Endothelial cell of umbilical vein (primary cell): ENCODE data around the gene PNLIPRP1. TPM values are rescaled to one million over a fixed set of nuclear protein-coding genes. Genes with fewer than 3 reads are reported as not detected.

Experiments
- BruUV-seq: library from RNA; stranded (reverse); fragments of 400-500 nt; replicated peaks from 2 replicates; lab custom pipeline; 2021; lab: Mats Ljungman, UMichigan
- CTCF ChIA-PET: fragments of 300-600, 350-600 bp; sonication (Branson Sonifier 250); formaldehyde crosslinking; loops from one replicate; lab custom pipeline; 2021; ENCODE audit warnings: antibody characterized with exemption, inconsistent platforms; lab: Charles Lee
- POLR2A ChIA-PET: fragments of 300-600, 350-600 bp; sonication (Branson Sonifier 250); formaldehyde crosslinking; loops from one replicate; lab custom pipeline; 2021; ENCODE audit warnings: antibody characterized with exemption, inconsistent platforms; lab: Charles Lee
- DNase-seq: peaks from one replicate; pipeline ENCODE4 v3.0.0-alpha.2; 2011; ENCODE audit warnings: low read depth, low spot score
- FAIRE-seq: peaks from 2 replicates; lab custom pipeline; 2011; peaks lifted over from hg19 to GRCh38; lab: Jason Lieb, UNC
- H2AFZ ChIP-seq: 2 replicates; pipeline ENCODE4 v1.6.0; 2012; ENCODE audit warnings: low read depth, low read length, control low read depth, inconsistent platforms
- H3K27ac ChIP-seq: 2 replicates; pipeline ENCODE4 v1.5.1; 2011; ENCODE audit warnings: low read depth, mild to moderate bottlenecking, control low read depth, low read length, moderate library complexity; ENCODE audit not compliant: insufficient read depth
- H3K27me3 ChIP-seq, 2 experiments: 2 replicates each; pipeline versions ENCODE4 v1.6.0 to v1.6.1; 2011; ENCODE audit warnings: low read length in 2 of 2, mixed read lengths in 1 of 2; ENCODE audit not compliant: control insufficient read depth in 2 of 2, insufficient read depth in 2 of 2
- H3K36me3 ChIP-seq, 2 experiments: 2 replicates in 1 of 2; 3 replicates in 1 of 2; pipeline ENCODE4 v1.5.1; 2011; ENCODE audit warnings: low read length in 2 of 2, mild to moderate bottlenecking in 1 of 2, moderate library complexity in 1 of 2; ENCODE audit not compliant: control insufficient read depth in 2 of 2, insufficient read depth in 2 of 2; ENCODE audit errors: extremely low read depth in 1 of 2
- H3K4me1 ChIP-seq: 3 replicates; pipeline ENCODE4 v1.5.1; 2011; ENCODE audit warnings: mild to moderate bottlenecking, low read length; ENCODE audit not compliant: control insufficient read depth, insufficient read depth; ENCODE audit errors: extremely low read depth
- H3K4me2 ChIP-seq: 2 replicates; pipeline ENCODE4 v1.6.1; 2011; ENCODE audit warnings: low read length, control low read depth, mixed read lengths; ENCODE audit not compliant: insufficient read depth
- H3K4me3 ChIP-seq, 3 experiments: fragments of 200-600 bp in 1 of 3; sonication (generic), shearing (Covaris generic) in 1 of 3; replicated peaks in 1 of 3; 2 replicates each; pipeline ENCODE4 v1.5.1; 2011 to 2016; ENCODE audit warnings: control low read depth in 3 of 3, low read length in 3 of 3, mild to moderate bottlenecking in 2 of 3, inconsistent platforms in 1 of 3, low read depth in 1 of 3, moderate library complexity in 1 of 3; ENCODE audit not compliant: insufficient read depth in 1 of 3
- H3K79me2 ChIP-seq: 2 replicates; pipeline ENCODE4 v1.6.0; 2012; ENCODE audit warnings: low read length, inconsistent platforms; ENCODE audit not compliant: control insufficient read depth, insufficient read depth
- H3K9ac ChIP-seq: replicated peaks from 2 replicates; pipeline ENCODE3; 2011; ENCODE audit warnings: low read length, control low read depth; ENCODE audit not compliant: insufficient read depth; ENCODE audit errors: extremely low read depth
- H3K9me1 ChIP-seq: replicated peaks from 3 replicates; pipeline ENCODE4 v1.6.0; 2011; ENCODE audit warnings: mild to moderate bottlenecking, low read length; ENCODE audit not compliant: control insufficient read depth, insufficient read depth; ENCODE audit errors: extremely low read depth
- H3K9me3 ChIP-seq: replicated peaks from 2 replicates; pipeline ENCODE4 v1.5.1; 2012; ENCODE audit warnings: low read length, inconsistent platforms; ENCODE audit not compliant: control insufficient read depth, insufficient read depth
- H4K20me1 ChIP-seq: replicated peaks from 2 replicates; pipeline ENCODE3; 2011; ENCODE audit warnings: mild to moderate bottlenecking, low read length; ENCODE audit not compliant: control insufficient read depth, insufficient read depth; ENCODE audit errors: extremely low read depth
- CTCF ChIP-seq, 2 donors: IDR thresholded peaks; 1 replicate in 1 of 2; 2 replicates in 1 of 2; pipeline ENCODE4 v1.5.1; 2011; ENCODE audit warnings: low read length in 2 of 2, mild to moderate bottlenecking in 2 of 2, moderate library complexity in 2 of 2, control low read depth in 1 of 2, inconsistent platforms in 1 of 2, low read depth in 1 of 2; ENCODE audit not compliant: insufficient read depth in 1 of 2; ENCODE audit errors: extremely low read depth in 1 of 2
- EZH2 ChIP-seq: IDR thresholded peaks from 2 replicates; pipeline ENCODE4 v1.6.1; 2012; ENCODE audit warnings: borderline replicate concordance, low read depth, mild to moderate bottlenecking, moderate library complexity, low read length, inconsistent platforms; ENCODE audit not compliant: severe bottlenecking
- FOS ChIP-seq: IDR thresholded peaks from 2 replicates; pipeline ENCODE4 v1.6.1; 2011; ENCODE audit warnings: mild to moderate bottlenecking, low read length, moderate library complexity, borderline replicate concordance; ENCODE audit not compliant: insufficient read depth
- GATA2 ChIP-seq: IDR thresholded peaks from 2 replicates; pipeline ENCODE4 v1.7.0; 2011; ENCODE audit warnings: low read depth, mild to moderate bottlenecking, moderate library complexity, mixed read lengths, low read length; ENCODE audit not compliant: insufficient read length, insufficient read depth
- JUN ChIP-seq: IDR thresholded peaks from 2 replicates; pipeline ENCODE4 v1.6.1; 2011; ENCODE audit warnings: borderline replicate concordance, low read depth; ENCODE audit not compliant: insufficient read length, insufficient read depth
- MAX ChIP-seq: IDR thresholded peaks from 2 replicates; pipeline ENCODE4 v1.6.1; 2011; ENCODE audit not compliant: insufficient read depth, insufficient read length
- POLR2A ChIP-seq: IDR thresholded peaks from 2 replicates; pipeline ENCODE4 v1.6.1; 2012; ENCODE audit warnings: low read depth, mild to moderate bottlenecking, control low read depth, low read length
- POLR2AphosphoS5 ChIP-seq: IDR thresholded peaks from 2 replicates; pipeline ENCODE4 v1.6.1; 2012; ENCODE audit warnings: low read depth, mild to moderate bottlenecking, control low read depth, low read length, moderate library complexity; ENCODE audit not compliant: insufficient read depth
- dilution Hi-C: fragments of 300-500 bp; cut with MboI; formaldehyde crosslinking; loops from one replicate; pipeline ENCODE4 v1.15.0; 2019; ENCODE audit warnings: low sequenced_read_pairs; ENCODE audit not compliant: extremely low pct_ligation_motif_present
- intact Hi-C: fragments of 100-400 bp; cut with micrococcal nuclease; formaldehyde crosslinking; loops from one replicate; pipeline ENCODE4 v1.10.0; 2022
- polyA plus RNA-seq, 4 experiments: library from polyadenylated mRNA; depleted of rRNA in 3 of 4; stranded (reverse) in 3 of 4; unstranded in 1 of 4; fragments of >200 nt; gene quantifications; 2 replicates each; pipeline versions ENCODE4 v1.2.1 to v1.2.3, GENCODE V29; 2011 to 2012; ENCODE audit warnings: missing spikeins in 1 of 4
- total RNA-seq: library from RNA; stranded (reverse); gene quantifications from 2 replicates; pipeline ENCODE4 v1.2.3, GENCODE V29; 2021

PNLIPRP1 gene
- total and polyA plus RNA-seq, 2 donors (not counting 3 experiments of a cell fraction or from before 2014, with no cell fraction given) = not detected

GRCh38 chr10:116574797-116575196, 16.0 kb upstream of the PNLIPRP1 start:
- no peak overlapping the region for H3K4me3 ChIP-seq
- no peak overlapping the region for H3K9ac ChIP-seq
- H3K36me3 ChIP-seq = no peaks in the 10 kb centered on the region
- FAIRE-seq (no peak), DNase-seq (no peak)
- no peaks in the 10 kb centered on the region for H3K9me1 ChIP-seq
- TF ChIP-seq MAX (no peak), FOS (no peak), JUN (no peak), EZH2 (no peak), GATA2 (no peak), POLR2AphosphoS5 (no peak), POLR2A (no peak), CTCF (IDR thresholded peaks at IDR 0.05; ENCODE audit: extremely low read depth in 1 of 2, insufficient read depth in 1 of 2, low read depth in 1 of 2, low read length in 2 of 2) (no peak)
- ChIA-PET POLR2A (no interaction called here), CTCF (no interaction called here)
- no peaks in the 10 kb centered on the region for H3K27me3 ChIP-seq
- H3K4me1 ChIP-seq = no peaks in the 10 kb centered on the region
- BruUV-seq = no TSS peak
- dilution Hi-C loops = no loop called here
- H3K4me2 ChIP-seq = no peak overlapping the region
- H2AFZ ChIP-seq = no peak overlapping the region
- H3K9me3 ChIP-seq = no peaks in the 10 kb centered on the region
- no peak overlapping the region for H3K27ac ChIP-seq
- no peaks in the 10 kb centered on the region for H4K20me1 ChIP-seq
- H3K79me2 ChIP-seq = no peaks in the 10 kb centered on the region
- intact Hi-C loops = no loop called here
